Posterior vena cava (tissue), 2 donors: Measurements from ENCODE around the gene AQP5. TPM values are rescaled to one million over a fixed set of nuclear protein-coding genes. Genes with fewer than 3 reads are reported as not detected.
"Not testable (repeated sequence)": the region's sequence is repeated elsewhere in the genome, so short reads cannot be mapped to it uniquely, and the experiment has no call there.

ENCODE experiments used
- DNase-seq: peaks from one replicate; pipeline ENCODE4 v3.0.0-alpha.2; 2020; ENCODE audit warnings: low spot score
- intact Hi-C, 2 donors: fragments of 100-400 bp; cut with DNase I; formaldehyde crosslinking; loops; one replicate each; pipeline versions ENCODE4 v1.14.1 to v1.14.2; 2022 to 2023
- total RNA-seq, 2 donors: library from RNA; stranded (reverse); fragmentation: NEBNext Ultra II Directional; extraction: Animal tissue kit (Norgen Biotek cat#: 25700); gene quantifications; one replicate each; pipeline ENCODE4 v1.2.1, GENCODE V29; 2021
- donor health status: DM: yes; HTN: yes; CAD: no.
- donor health status: DM: yes; HTN: yes; CAD: no.

Gene AQP5
- total RNA-seq, 2 donors from 2014 or later: not detected

DNA sequence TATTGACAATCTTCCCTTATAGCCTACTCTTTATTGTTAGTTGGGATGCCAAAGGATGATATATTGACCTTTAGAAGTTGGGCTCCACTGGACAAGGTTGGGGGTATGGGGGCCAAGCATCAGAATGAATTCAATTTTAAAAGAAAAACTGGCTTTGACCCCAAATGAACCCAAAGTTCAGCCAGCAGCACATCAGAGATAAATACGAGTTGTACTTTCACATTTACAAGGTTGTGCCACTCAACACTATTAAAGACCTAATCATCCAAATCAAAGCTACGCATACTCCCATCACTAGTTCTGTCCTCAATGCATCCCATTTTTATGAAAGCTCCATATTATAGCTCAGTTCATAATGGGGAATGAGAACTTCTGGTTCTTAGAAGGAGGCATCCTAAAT lies 27.7 kb downstream of the AQP5 start:
- intact Hi-C loops, DNase-seq: not testable (repeated sequence)

DNA sequence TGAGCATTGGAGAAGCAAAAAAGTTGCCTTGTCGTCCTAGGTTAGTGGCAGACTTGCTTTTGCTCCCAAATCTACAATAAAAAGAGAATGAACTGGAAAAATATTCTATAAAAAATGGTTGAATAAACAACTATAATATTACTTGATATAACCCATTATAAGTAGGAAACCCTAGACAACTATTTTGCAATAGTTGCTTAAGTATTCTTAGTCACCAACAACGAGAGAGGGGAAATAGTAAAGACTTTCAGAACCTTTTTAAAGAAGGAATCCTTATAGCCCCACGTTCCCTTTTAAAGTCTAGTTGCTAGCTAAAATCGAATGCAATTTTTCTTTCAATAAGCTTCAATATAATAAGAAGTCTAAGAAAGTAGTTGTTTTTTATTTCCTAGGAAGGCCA lies 28.6 kb downstream of the AQP5 start:
- intact Hi-C loops: no loop called here
- DNase-seq: no peak

GRCh38 chr12:49998453-49998852 lies 36.8 kb downstream of the AQP5 start:
- intact Hi-C loops: no loop called here
- no peak for DNase-seq

DNA sequence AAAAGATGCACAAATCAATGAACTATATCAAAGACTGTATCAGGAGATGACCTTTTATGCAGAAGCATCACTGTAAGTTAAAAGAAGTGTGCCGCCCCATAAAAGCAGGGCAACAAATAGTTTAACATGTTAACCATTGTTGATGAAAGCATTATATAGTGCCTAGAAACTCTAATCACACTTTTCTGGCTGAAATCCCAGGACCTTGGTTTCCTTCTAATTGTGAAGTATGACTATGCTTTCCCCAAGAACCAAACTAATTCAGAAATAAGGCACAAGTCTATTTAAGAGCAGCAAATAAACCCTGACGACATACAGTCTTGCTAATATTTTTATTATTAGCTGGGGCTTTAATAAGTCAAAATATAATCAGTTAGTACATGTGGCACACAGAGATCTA lies 41.9 kb downstream of the AQP5 start:
- intact Hi-C loops: no loop called here
- DNase-seq: no peak

DNA sequence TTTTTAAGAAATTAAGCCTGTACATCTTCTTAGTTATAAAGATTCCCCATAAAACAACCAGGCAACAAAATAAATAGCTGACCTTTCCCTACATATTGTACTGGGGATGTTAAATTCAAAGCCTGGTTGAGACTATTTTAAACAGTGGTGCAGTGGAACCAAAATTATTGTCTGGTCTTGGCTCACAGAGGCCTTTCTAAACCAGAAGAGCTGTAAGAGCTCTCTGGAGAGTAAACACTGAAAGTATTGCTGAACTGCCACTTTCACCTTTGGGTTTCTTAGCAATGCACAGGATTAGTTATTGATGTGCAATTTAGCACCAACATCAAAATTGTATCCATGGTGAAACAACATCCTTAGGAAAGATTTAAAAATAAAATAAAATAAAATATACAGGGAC lies 43.0 kb downstream of the AQP5 start:
- intact Hi-C loops: no loop called here

GRCh38 chr12:50005175-50005574 lies 43.5 kb downstream of the AQP5 start:
- DNase-seq: no peak
- intact Hi-C loops: no loop called here

More for the DNA sequence above, 43.0 kb downstream of the AQP5 start:
- no peak for DNase-seq

GRCh38 chr12:50006280-50006679 lies 44.6 kb downstream of the AQP5 start:
- DNase-seq: no peak
- intact Hi-C loops: no loop called here

- DNase-seq: no peak
- intact Hi-C loops: no loop called here
These were observed 45.2 kb downstream of the AQP5 start for GRCh38 chr12:50006754-50007442.

DNA sequence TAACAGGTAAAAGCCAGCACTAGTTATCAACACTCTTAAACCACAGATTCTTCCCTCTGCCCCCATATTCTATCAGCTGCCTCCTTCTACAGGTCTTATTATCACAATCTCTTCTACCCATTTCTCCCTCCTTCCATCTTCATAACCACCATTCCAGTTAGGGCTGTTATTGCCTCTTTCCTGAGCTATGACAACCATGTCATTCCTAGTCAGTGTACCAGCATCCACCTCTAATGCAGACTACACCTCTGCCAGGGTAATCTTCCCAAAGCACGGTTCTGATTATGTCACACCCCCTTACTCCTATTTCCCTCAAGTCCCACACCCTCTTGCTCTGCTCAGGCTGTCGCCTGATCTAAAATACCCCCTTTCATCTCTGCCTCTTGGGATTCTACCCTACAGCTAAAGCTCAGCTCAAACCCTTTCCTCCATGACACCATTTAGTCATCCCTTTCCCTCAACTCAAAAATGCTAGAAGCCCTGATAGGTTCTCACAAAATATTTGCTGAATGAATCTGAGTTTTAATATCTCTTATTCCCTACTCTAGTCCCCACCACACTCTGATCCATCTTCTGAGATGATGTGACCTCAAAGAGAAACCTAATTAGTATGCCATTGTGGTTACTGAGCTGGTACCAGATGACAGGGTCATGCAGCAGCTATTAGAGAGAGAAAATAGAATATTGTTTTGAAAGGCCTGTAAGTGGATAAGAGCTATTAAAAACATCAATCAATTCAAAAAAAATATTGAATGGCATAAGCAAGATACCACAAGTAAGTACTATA lies 51.9 kb downstream of the AQP5 start:
- DNase-seq: no peak
- intact Hi-C loops: loop anchor here in 1 of 2 donors (5.0 kb wide), 1 partner anchor 1984 kb away; no protein-coding TSS in a partner anchor

GRCh38 chr12:50014342-50014741 lies 52.7 kb downstream of the AQP5 start:
- DNase-seq: no peak
- intact Hi-C loops: loop anchor here in 1 of 2 donors (5.0 kb wide), 1 partner anchor 1983 kb away; no protein-coding TSS in a partner anchor

Other genes with a start within 250 kb of the AQP5 start
- gene TMBIM6, start 220.3 kb upstream of the AQP5 start, total RNA-seq: 100 to 1,000 TPM; 285 to 313 TPM
- 10 to 100 TPM; 16.2 to 22.4 TPM for gene NCKAP5L, start 133.5 kb upstream of the AQP5 start, total RNA-seq
- gene BCDIN3D, start 118.8 kb upstream of the AQP5 start, total RNA-seq: 1 to 10 TPM; 2.5 to 4.0 TPM
- gene FAIM2, start 58.0 kb upstream of the AQP5 start, total RNA-seq: 1 to 10 TPM; 1.8 to 2.5 TPM
- under 1 TPM; 0.33 to 0.42 TPM for gene AQP2, start 11.1 kb upstream of the AQP5 start, total RNA-seq
- under 1 TPM in 1 of 2 donors, not detected in 1; 0.05 TPM for gene AQP6, start 11.1 kb downstream of the AQP5 start, total RNA-seq
- 10 to 100 TPM in 1 of 2 donors, 1 to 10 TPM in 1; 9.9 to 10.5 TPM for gene RACGAP1, start 63.6 kb downstream of the AQP5 start, total RNA-seq
- gene ASIC1, start 95.7 kb downstream of the AQP5 start, total RNA-seq: 1 to 10 TPM; 2.5 to 4.2 TPM
- 10 to 100 TPM; 27.9 to 33.0 TPM for gene SMARCD1, start 123.5 kb downstream of the AQP5 start, total RNA-seq
- 1 to 10 TPM; 1.5 to 4.5 TPM for gene GPD1, start 142.1 kb downstream of the AQP5 start, total RNA-seq
- 10 to 100 TPM; 44.7 to 54.3 TPM for gene COX14, start 150.4 kb downstream of the AQP5 start, total RNA-seq
- 10 to 100 TPM; 43.3 to 44.0 TPM for gene CERS5, start 205.5 kb downstream of the AQP5 start, total RNA-seq